Measurements from ENCODE around the gene CLDN22.
"Not testable (repeated sequence)": the region's sequence is repeated elsewhere in the genome, so short reads cannot be mapped to it uniquely, and the experiment has no call there.

CLDN22 gene

GRCh38 chr4:183326853-183327252 lies 6.8 kb upstream of the CLDN22 start:
- H3K9me3 ChIP-seq: no peaks in the 10 kb centered on the region
- TF ChIP-seq CTCF (IDR thresholded peaks at IDR 0.05): no peak
- H3K27ac ChIP-seq: no peak overlapping the region
- no peaks in the 10 kb centered on the region for H3K4me1 ChIP-seq (ENCODE audit: control insufficient read depth in 1 of 2, insufficient read depth in 1 of 2, low read depth in 1 of 2, low read length in 1 of 2)
- no peak overlapping the region for H3K4me3 ChIP-seq (ENCODE audit: low read depth in 1 of 2, low read length in 1 of 2)
- H3K36me3 ChIP-seq: no peaks in the 10 kb centered on the region
- H3K27me3 ChIP-seq: no peaks in the 10 kb centered on the region

GRCh38 chr4:183326387-183326786 lies 6.3 kb upstream of the CLDN22 start:
- H3K4me1 ChIP-seq (ENCODE audit: control insufficient read depth in 1 of 2, insufficient read depth in 1 of 2, low read depth in 1 of 2, low read length in 1 of 2); H3K27me3 ChIP-seq; H3K4me3 ChIP-seq (ENCODE audit: low read depth in 1 of 2, low read length in 1 of 2); H3K27ac ChIP-seq; H3K36me3 ChIP-seq; H3K9me3 ChIP-seq: not testable (repeated sequence)

GRCh38 chr4:183324619-183325018 lies 4.5 kb upstream of the CLDN22 start:
- Histone ChIP-seq H3K9me3 (no peaks in the 10 kb centered on the region), H3K4me3 (ENCODE audit: low read depth in 1 of 2, low read length in 1 of 2) (no peak overlapping the region), H3K27ac (no peak overlapping the region), H3K4me1 (ENCODE audit: control insufficient read depth in 1 of 2, insufficient read depth in 1 of 2, low read depth in 1 of 2, low read length in 1 of 2) (no peaks in the 10 kb centered on the region), H3K27me3 (no peaks in the 10 kb centered on the region), H3K36me3 (no peaks in the 10 kb centered on the region)
- TF ChIP-seq CTCF (IDR thresholded peaks at IDR 0.05): no peak

- H3K36me3 ChIP-seq; H3K27ac ChIP-seq; H3K4me1 ChIP-seq (ENCODE audit: control insufficient read depth in 1 of 2, insufficient read depth in 1 of 2, low read depth in 1 of 2, low read length in 1 of 2); H3K9me3 ChIP-seq; H3K4me3 ChIP-seq (ENCODE audit: low read depth in 1 of 2, low read length in 1 of 2); H3K27me3 ChIP-seq: not testable (repeated sequence)
Measured at GRCh38 chr4:183324056-183324455, 4.0 kb upstream of the CLDN22 start.

GRCh38 chr4:183323295-183323694 lies 3.2 kb upstream of the CLDN22 start:
- H3K9me3 ChIP-seq: no peaks in the 10 kb centered on the region
- no peaks in the 10 kb centered on the region for H3K36me3 ChIP-seq
- no peaks in the 10 kb centered on the region for H3K27me3 ChIP-seq
- no peak overlapping the region for H3K4me3 ChIP-seq (ENCODE audit: low read depth in 1 of 2, low read length in 1 of 2)
- TF ChIP-seq CTCF (IDR thresholded peaks at IDR 0.05): no peak
- no peak overlapping the region for H3K27ac ChIP-seq
- H3K4me1 ChIP-seq (ENCODE audit: control insufficient read depth in 1 of 2, insufficient read depth in 1 of 2, low read depth in 1 of 2, low read length in 1 of 2): no peaks in the 10 kb centered on the region

- no peak within 1 kb of the TSS for H3K27ac ChIP-seq
Measured at GRCh38 chr4:183322326-183322725, 2.2 kb upstream of the CLDN22 start, which contains the start of gene CLDN24. TSS of gene CLDN24 (minus strand) at chr4:183322426. CDS start at chr4:183322426, 0 bp downstream.

More at GRCh38 chr4:183322326-183322725, 2.2 kb upstream of the CLDN22 start, which contains the start of gene CLDN24:
- H3K36me3 ChIP-seq: no peaks in the 10 kb centered on the region
- H3K4me3 ChIP-seq (ENCODE audit: low read depth in 1 of 2, low read length in 1 of 2): no peak within 1 kb of the TSS
- no peaks in the 10 kb centered on the region for H3K27me3 ChIP-seq
- H3K9me3 ChIP-seq: no peaks in the 10 kb centered on the region
- no peaks in the 10 kb centered on the region for H3K4me1 ChIP-seq (ENCODE audit: control insufficient read depth in 1 of 2, insufficient read depth in 1 of 2, low read depth in 1 of 2, low read length in 1 of 2)
- no peak for TF ChIP-seq CTCF (IDR thresholded peaks at IDR 0.05)

Measured in neutrophil (primary cell).